Testis (tissue), 2 donors: ENCODE measurements around the gene PSMA5.

ENCODE experiments used
- POLR2A ChIP-seq: fragments of 450-650 bp; IDR thresholded peaks from one replicate; pipeline ENCODE4 v1.6.1; 2017; ENCODE audit warnings: antibody characterized with exemption, mild to moderate bottlenecking, moderate library complexity
- TF ChIP-seq, protein P1 (sequence below), 3 experiments: fragments of 450-650 bp in 2 of 3; fragments of 200-600 bp in 1 of 3; sonication (generic) in 1 of 3; IDR thresholded peaks; one replicate each; pipeline ENCODE4 v1.5.1; 2016 to 2019; ENCODE audit warnings: antibody characterized with exemption in 3 of 3, mild to moderate bottlenecking in 2 of 3, moderate library complexity in 1 of 3

DNA sequence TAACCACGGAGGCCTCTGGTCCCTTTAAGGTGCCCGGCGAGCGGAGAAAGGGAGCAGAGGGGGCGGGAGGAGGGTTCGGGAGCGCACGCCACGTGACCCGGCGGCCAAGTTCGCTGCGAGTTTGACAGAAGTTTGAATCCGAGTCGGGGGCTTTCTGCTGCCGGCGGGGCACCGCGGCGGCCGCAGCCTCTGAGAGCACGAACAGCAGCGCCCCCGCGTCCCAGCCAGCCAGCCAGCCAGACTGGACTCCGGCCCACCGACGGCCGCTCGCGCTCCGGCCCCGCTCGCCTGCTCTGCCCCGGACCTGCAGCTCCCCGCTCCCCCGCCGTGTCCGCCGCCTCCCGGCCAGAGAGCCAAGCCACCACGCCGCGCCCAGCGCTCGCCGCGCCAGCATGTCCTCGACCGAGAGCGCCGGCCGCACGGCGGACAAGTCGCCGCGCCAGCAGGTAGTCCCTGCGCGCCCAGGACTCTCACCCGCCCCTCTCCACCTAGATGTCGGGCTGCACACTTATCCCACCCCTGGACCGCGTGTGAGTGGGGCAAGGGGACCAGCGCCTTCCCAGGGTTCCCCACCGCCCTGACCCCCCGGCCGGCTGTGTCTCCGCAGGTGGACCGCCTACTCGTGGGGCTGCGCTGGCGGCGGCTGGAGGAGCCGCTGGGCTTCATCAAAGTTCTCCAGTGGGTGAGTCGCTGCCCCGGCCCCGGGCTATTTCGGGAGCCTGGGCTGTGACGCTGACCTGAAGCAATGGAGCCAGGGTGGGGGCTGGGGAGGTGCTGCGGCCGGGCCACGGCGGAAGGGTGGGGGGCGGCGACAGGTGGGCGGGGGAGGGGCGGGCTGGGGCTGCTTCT lies 40.4 kb upstream of the PSMA5 start, which contains the start of gene SYPL2:
- TF ChIP-seq, protein P1, sequence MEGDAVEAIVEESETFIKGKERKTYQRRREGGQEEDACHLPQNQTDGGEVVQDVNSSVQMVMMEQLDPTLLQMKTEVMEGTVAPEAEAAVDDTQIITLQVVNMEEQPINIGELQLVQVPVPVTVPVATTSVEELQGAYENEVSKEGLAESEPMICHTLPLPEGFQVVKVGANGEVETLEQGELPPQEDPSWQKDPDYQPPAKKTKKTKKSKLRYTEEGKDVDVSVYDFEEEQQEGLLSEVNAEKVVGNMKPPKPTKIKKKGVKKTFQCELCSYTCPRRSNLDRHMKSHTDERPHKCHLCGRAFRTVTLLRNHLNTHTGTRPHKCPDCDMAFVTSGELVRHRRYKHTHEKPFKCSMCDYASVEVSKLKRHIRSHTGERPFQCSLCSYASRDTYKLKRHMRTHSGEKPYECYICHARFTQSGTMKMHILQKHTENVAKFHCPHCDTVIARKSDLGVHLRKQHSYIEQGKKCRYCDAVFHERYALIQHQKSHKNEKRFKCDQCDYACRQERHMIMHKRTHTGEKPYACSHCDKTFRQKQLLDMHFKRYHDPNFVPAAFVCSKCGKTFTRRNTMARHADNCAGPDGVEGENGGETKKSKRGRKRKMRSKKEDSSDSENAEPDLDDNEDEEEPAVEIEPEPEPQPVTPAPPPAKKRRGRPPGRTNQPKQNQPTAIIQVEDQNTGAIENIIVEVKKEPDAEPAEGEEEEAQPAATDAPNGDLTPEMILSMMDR (IDR thresholded peaks at IDR 0.05), result no peak
- no peak for TF ChIP-seq POLR2A
